Measurements from ENCODE around the gene UQCRQ. TPM values are rescaled to one million over a fixed set of nuclear protein-coding genes. Genes with fewer than 3 reads are reported as not detected.
A peak's percentile ranks its signal among the peaks of the same experiment; 100 is the strongest.

Gene UQCRQ
- total RNA-seq, 1 donor from 2014 or later = 387 TPM

- H3K36me3 Mint-ChIP-seq (ENCODE audit: unreplicated experiment) = peaks cover 22% of the 10 kb centered on the region
- DNase-seq (ENCODE audit: extremely low spot score, unreplicated experiment) = no peak
- H3K4me1 Mint-ChIP-seq (ENCODE audit: unreplicated experiment) = peaks cover 20% of the 10 kb centered on the region
Observed at GRCh38 chr5:132870801-132871200, 4.4 kb downstream of the UQCRQ start.

GRCh38 chr5:132871459-132872284 is 5.2 kb downstream of the UQCRQ start:
- H3K4me1 Mint-ChIP-seq (ENCODE audit: unreplicated experiment) = peaks cover 13% of the 10 kb centered on the region
- no peaks in the 10 kb centered on the region for H3K9me3 Mint-ChIP-seq (ENCODE audit: unreplicated experiment)
- peaks cover 25% of the 10 kb centered on the region for H3K36me3 Mint-ChIP-seq (ENCODE audit: unreplicated experiment)
- DNase-seq (ENCODE audit: extremely low spot score, unreplicated experiment) = no peak
- H3K27me3 Mint-ChIP-seq (ENCODE audit: unreplicated experiment) = no peaks in the 10 kb centered on the region
- TF ChIP-seq, protein P1, sequence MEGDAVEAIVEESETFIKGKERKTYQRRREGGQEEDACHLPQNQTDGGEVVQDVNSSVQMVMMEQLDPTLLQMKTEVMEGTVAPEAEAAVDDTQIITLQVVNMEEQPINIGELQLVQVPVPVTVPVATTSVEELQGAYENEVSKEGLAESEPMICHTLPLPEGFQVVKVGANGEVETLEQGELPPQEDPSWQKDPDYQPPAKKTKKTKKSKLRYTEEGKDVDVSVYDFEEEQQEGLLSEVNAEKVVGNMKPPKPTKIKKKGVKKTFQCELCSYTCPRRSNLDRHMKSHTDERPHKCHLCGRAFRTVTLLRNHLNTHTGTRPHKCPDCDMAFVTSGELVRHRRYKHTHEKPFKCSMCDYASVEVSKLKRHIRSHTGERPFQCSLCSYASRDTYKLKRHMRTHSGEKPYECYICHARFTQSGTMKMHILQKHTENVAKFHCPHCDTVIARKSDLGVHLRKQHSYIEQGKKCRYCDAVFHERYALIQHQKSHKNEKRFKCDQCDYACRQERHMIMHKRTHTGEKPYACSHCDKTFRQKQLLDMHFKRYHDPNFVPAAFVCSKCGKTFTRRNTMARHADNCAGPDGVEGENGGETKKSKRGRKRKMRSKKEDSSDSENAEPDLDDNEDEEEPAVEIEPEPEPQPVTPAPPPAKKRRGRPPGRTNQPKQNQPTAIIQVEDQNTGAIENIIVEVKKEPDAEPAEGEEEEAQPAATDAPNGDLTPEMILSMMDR (IDR thresholded peaks at IDR 0.05) = no peak
- no peak overlapping the region for H3K4me3 Mint-ChIP-seq (ENCODE audit: unreplicated experiment)
- H3K27ac Mint-ChIP-seq (ENCODE audit: unreplicated experiment) = no peak overlapping the region

More at GRCh38 chr5:132870801-132871200, 4.4 kb downstream of the UQCRQ start:
- TF ChIP-seq, protein P1 (IDR thresholded peaks at IDR 0.05) = no peak
- Mint-ChIP-seq H3K4me3 (ENCODE audit: unreplicated experiment) (no peak overlapping the region), H3K27me3 (ENCODE audit: unreplicated experiment) (no peaks in the 10 kb centered on the region), H3K9me3 (ENCODE audit: unreplicated experiment) (no peaks in the 10 kb centered on the region), H3K27ac (ENCODE audit: unreplicated experiment) (peak overlapping the region; percentile 27)

GRCh38 chr5:132872788-132873118 is 6.3 kb downstream of the UQCRQ start:
- Mint-ChIP-seq H3K27ac (ENCODE audit: unreplicated experiment) (no peak overlapping the region), H3K36me3 (ENCODE audit: unreplicated experiment) (peaks cover 26% of the 10 kb centered on the region), H3K4me1 (ENCODE audit: unreplicated experiment) (peaks cover 5% of the 10 kb centered on the region), H3K4me3 (ENCODE audit: unreplicated experiment) (no peak overlapping the region), H3K27me3 (ENCODE audit: unreplicated experiment) (no peaks in the 10 kb centered on the region), H3K9me3 (ENCODE audit: unreplicated experiment) (no peaks in the 10 kb centered on the region)
- no peak for DNase-seq (ENCODE audit: extremely low spot score, unreplicated experiment)
- TF ChIP-seq, protein P1 (IDR thresholded peaks at IDR 0.05) = no peak

DNA sequence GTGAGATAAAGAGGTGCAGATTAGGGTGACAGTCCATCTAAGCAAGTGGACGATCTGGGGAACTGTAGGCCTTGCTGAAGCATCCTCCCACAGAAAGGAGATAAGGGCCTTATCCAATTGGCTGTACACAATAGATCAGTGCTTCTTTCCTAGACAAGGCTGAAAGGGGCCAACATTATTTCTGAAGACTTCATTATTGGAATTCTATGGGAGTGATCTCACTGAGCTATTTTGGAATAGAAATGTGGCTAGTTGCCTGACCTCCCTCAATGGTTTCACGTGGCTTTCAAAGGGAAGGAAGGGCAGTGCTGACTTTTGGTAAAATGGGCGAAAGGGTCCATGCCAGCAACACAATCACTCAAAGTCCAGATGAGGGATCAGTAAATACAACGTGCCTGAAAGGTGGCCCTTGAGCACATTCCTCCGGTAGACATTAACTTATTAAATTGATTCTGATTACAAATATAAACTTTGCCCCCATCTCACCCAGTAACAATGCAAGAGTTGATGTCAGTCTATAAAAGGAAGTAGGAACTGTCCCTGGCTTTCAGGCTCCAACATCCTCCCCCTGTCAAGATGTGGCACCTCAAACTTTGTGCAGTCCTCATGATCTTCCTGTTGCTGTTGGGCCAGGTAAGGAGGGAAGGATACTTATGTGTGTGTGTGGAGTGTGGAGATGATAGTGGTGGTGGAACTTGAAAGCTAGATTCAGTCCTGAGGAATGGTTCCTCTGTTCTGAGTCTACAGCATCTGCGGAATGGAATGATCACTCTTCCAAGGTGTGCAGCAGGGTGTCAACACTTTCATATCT is 6.9 kb downstream of the UQCRQ start, which contains the start of gene LEAP2:
LEAP2 (plus strand) TSS at position 550 of the 811 bp plus-strand sequence; CDS start at position 577, 27 bp downstream.
- no peak for DNase-seq (ENCODE audit: extremely low spot score, unreplicated experiment)
- Mint-ChIP-seq H3K27me3 (ENCODE audit: unreplicated experiment) (no peaks in the 10 kb centered on the region), H3K9me3 (ENCODE audit: unreplicated experiment) (no peaks in the 10 kb centered on the region), H3K27ac (ENCODE audit: unreplicated experiment) (peak within 1 kb of the TSS; percentile 21), H3K4me1 (ENCODE audit: unreplicated experiment) (peaks cover 3% of the 10 kb centered on the region), H3K36me3 (ENCODE audit: unreplicated experiment) (peaks cover 28% of the 10 kb centered on the region), H3K4me3 (ENCODE audit: unreplicated experiment) (no peak within 1 kb of the TSS)
- TF ChIP-seq, protein P1 (IDR thresholded peaks at IDR 0.05) = no peak

- Mint-ChIP-seq H3K27ac (ENCODE audit: unreplicated experiment) (no peak overlapping the region), H3K36me3 (ENCODE audit: unreplicated experiment) (peaks cover 28% of the 10 kb centered on the region), H3K27me3 (ENCODE audit: unreplicated experiment) (no peaks in the 10 kb centered on the region), H3K4me1 (ENCODE audit: unreplicated experiment) (no peaks in the 10 kb centered on the region), H3K9me3 (ENCODE audit: unreplicated experiment) (no peaks in the 10 kb centered on the region), H3K4me3 (ENCODE audit: unreplicated experiment) (no peak overlapping the region)
- DNase-seq (ENCODE audit: extremely low spot score, unreplicated experiment) = no peak
- TF ChIP-seq, protein P1 (IDR thresholded peaks at IDR 0.05) = no peak
Observed at GRCh38 chr5:132873930-132874271, 7.5 kb downstream of the UQCRQ start.

All from osteocyte (in vitro differentiated cells).